Right ventricle myocardium superior (tissue), 1 donor: ENCODE measurements around the gene DMRTA2. TPM values are rescaled to one million over a fixed set of nuclear protein-coding genes. Genes with fewer than 3 reads are reported as not detected.

ENCODE experiments used
- ATAC-seq: fragments of 200-7000 bp; cut with Tn5 transposase; one replicate; pipeline ENCODE4 v1.9.1; 2020; ENCODE audit warnings: mild to moderate bottlenecking; ENCODE audit not compliant: poor library complexity
- DNase-seq: peaks from one replicate; pipeline ENCODE4 v3.0.0-alpha.2; 2020
- intact Hi-C: fragments of 100-400 bp; cut with DNase I; formaldehyde crosslinking; loops from one replicate; pipeline ENCODE4 v1.11.2; 2022
- total RNA-seq: library from RNA; stranded (reverse); fragmentation: NEBNext Ultra II Directional; extraction: Animal tissue kit (Norgen Biotek cat#: 25700); gene quantifications from one replicate; pipeline ENCODE4 v1.2.1, GENCODE V29; 2021
- donor health status: DM: no; HTN: yes; CAD: no; lungs with severe emphysema.

The DMRTA2 gene
- total RNA-seq, 1 donor from 2014 or later, result not detected

- intact Hi-C loops, result no loop called here
- DNase-seq, result no peak
- ATAC-seq, result no peak
These were observed 1.7 kb upstream of the DMRTA2 start for GRCh38 chr1:50424884-50425375.

- intact Hi-C loops, result no loop called here
- DNase-seq, result no peak
- no peak for ATAC-seq
These were observed 1.0 kb upstream of the DMRTA2 start for GRCh38 chr1:50424045-50424883.

- intact Hi-C loops, result no loop called here
- ATAC-seq (no peak), DNase-seq (no peak)
These were observed 392 bp upstream of the DMRTA2 start for GRCh38 chr1:50423670-50424000.

- no peak for ATAC-seq
- no peak for DNase-seq
- intact Hi-C loops, result no loop called here
These were observed 633 bp downstream of the DMRTA2 start for GRCh38 chr1:50422675-50422945.

- no peak for DNase-seq
- intact Hi-C loops, result no loop called here
- ATAC-seq, result no peak
These were observed 1.2 kb downstream of the DMRTA2 start for GRCh38 chr1:50421768-50422674.

- ATAC-seq, result no peak
- no peak for DNase-seq
These were observed 1.9 kb downstream of the DMRTA2 start for GRCh38 chr1:50421366-50421748.

GRCh38 chr1:50420689-50421365, 2.4 kb downstream of the DMRTA2 start:
- DNase-seq (no peak), ATAC-seq (no peak)
- intact Hi-C loops, result no loop called here

More at GRCh38 chr1:50421366-50421748, 1.9 kb downstream of the DMRTA2 start:
- intact Hi-C loops, result no loop called here

GRCh38 chr1:50419907-50420677, 3.2 kb downstream of the DMRTA2 start:
- intact Hi-C loops, result no loop called here
- DNase-seq, result no peak
- no peak for ATAC-seq

- no peak for DNase-seq
- ATAC-seq, result no peak
- intact Hi-C loops, result no loop called here
These were observed 3.9 kb downstream of the DMRTA2 start for GRCh38 chr1:50419192-50419906.

GRCh38 chr1:50418600-50419109, 4.6 kb downstream of the DMRTA2 start:
- ATAC-seq (peak; percentile 25), DNase-seq (no peak)
- intact Hi-C loops, result no loop called here

- no peak for ATAC-seq
- intact Hi-C loops, result no loop called here
These were observed 5.2 kb downstream of the DMRTA2 start for GRCh38 chr1:50417946-50418599.

GRCh38 chr1:50417507-50417906, 5.7 kb downstream of the DMRTA2 start:
- ATAC-seq, result no peak
- intact Hi-C loops, result no loop called here
- DNase-seq, result no peak

More at GRCh38 chr1:50417946-50418599, 5.2 kb downstream of the DMRTA2 start:
- no peak for DNase-seq

- DNase-seq (no peak), ATAC-seq (no peak)
- intact Hi-C loops, result no loop called here
These were observed 6.4 kb downstream of the DMRTA2 start for GRCh38 chr1:50416553-50417453.

GRCh38 chr1:50416150-50416527, 7.1 kb downstream of the DMRTA2 start:
- intact Hi-C loops, result no loop called here
- DNase-seq (no peak), ATAC-seq (no peak)

GRCh38 chr1:50415235-50416149, 7.8 kb downstream of the DMRTA2 start:
- ATAC-seq (no peak), DNase-seq (no peak)
- intact Hi-C loops, result no loop called here

GRCh38 chr1:50414853-50415234, 8.4 kb downstream of the DMRTA2 start:
- ATAC-seq (no peak), DNase-seq (no peak)
- intact Hi-C loops, result no loop called here
